ENCODE measurements around the gene NMRAL1. TPM values are rescaled to one million over a fixed set of nuclear protein-coding genes. Genes with fewer than 3 reads are reported as not detected.

NMRAL1 gene
- total and polyA plus RNA-seq, 2 donors (not counting 1 experiment from before 2014, with no cell fraction given), result 48.6 to 68.8 TPM

DNA sequence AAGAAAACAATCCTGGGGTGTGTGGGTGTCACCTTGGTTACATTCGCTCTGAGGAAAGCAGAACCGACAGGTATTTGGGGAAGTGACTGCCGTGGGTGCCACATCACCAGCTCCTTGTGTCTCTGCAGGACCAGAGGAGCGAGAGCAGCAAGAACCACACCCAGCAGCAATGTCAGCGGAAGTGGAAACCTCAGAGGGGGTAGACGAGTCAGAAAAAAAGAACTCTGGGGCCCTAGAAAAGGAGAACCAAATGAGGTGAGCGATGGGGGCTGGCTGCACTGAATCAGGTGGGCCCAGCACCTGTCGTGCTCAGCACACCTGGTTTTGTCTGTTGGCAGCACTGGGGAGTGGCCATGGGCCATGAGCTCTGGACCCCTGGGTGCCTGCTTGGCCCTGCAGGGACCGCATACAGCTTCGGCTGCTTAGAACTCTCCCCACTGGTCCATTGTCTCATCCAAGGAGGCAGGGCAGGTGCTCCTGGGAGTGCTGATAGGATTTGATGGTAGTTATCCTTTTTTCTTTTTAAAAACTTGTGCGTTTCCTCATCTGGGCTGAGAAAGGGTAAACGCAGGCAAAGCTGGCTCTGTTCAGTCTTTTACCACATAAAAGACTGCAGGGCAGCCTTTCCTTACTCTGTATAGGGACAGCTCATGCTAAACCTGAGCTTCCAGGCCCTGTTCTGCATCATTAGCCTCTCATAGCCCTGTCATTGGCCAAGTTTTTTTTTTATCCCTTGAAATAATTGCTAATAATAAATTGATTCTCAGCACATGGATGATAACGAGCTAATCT, 31.1 kb upstream of the NMRAL1 start:
- Histone ChIP-seq H3K36me3 (replicated peaks in 1 of 2; ENCODE audit: control extremely low read depth in 1 of 2, control insufficient read depth in 1 of 2, extremely low read depth in 1 of 2, insufficient read depth in 2 of 2, low read length in 1 of 2) (peaks cover 1 to 34% of the 10 kb centered on the region in 2 experiments), H4K20me1 (ENCODE audit: control insufficient read depth, insufficient read depth, low read length, poor library complexity, severe bottlenecking) (no peaks in the 10 kb centered on the region), H3K9me3 (ENCODE audit: control extremely low read depth in 1 of 3, control insufficient read depth in 2 of 3, insufficient read depth in 1 of 3, low read length in 2 of 3) (no peaks in the 10 kb centered on the region), H3K27ac (ENCODE audit: low read length in 2 of 2) (peak overlapping the region; percentile 96), H3K79me2 (ENCODE audit: control insufficient read depth, insufficient read depth, low read length) (peaks cover 67% of the 10 kb centered on the region), H3K4me1 (ENCODE audit: control insufficient read depth in 2 of 2, insufficient read depth in 2 of 2, low read length in 2 of 2) (peaks cover 37 to 41% of the 10 kb centered on the region in 2 donors), H3K4me2 (replicated peaks; ENCODE audit: low read depth, low read length, poor library complexity, severe bottlenecking) (peak overlapping the region; percentile 66), H3K4me3 (ENCODE audit: control extremely low read depth in 1 of 5, extremely low read depth in 1 of 5, insufficient read depth in 1 of 5, low read depth in 2 of 5, low read length in 4 of 5) (peak overlapping the region in 1 of 5 experiments; percentile 53), H3K9ac (ENCODE audit: low read length) (peak overlapping the region; percentile 62), H2AFZ (ENCODE audit: insufficient read depth, low read depth, low read length, poor library complexity, severe bottlenecking) (no peak overlapping the region), H3K27me3 (replicated peaks in 1 of 4; ENCODE audit: control extremely low read depth in 1 of 4, control insufficient read depth in 3 of 4, insufficient read depth in 4 of 4, low read length in 3 of 4) (no peaks in the 10 kb centered on the region)
- H3K27ac Mint-ChIP-seq, result peak overlapping the region; percentile 98
- H3K4me1 Mint-ChIP-seq, result peaks cover 39% of the 10 kb centered on the region
- DNase-seq (peak; percentile 96), ATAC-seq (ENCODE audit: low read depth) (peak; percentile 93)
- intact Hi-C loops (cut with micrococcal nuclease), result loop anchor here (1.0 kb wide), 11 partner anchors 10 to 263 kb away; partner anchors contain the start of genes ANKS3, CDIP1, CORO7 and DNAAF8
- H3K4me3 Mint-ChIP-seq, result peak overlapping the region; percentile 60
- POLR2A ChIA-PET, result interaction anchor here (0.5 to 2.9 kb wide), 8 partner anchors 9 to 230 kb away, joined by 3 to 19 read pairs (median 6); partner anchors contain the start of genes HMOX2 and NMRAL1
- no peaks in the 10 kb centered on the region for H3K9me3 Mint-ChIP-seq (ENCODE audit: insufficient read depth)
- H3K27me3 Mint-ChIP-seq, result no peaks in the 10 kb centered on the region
- CTCF ChIA-PET, result interaction anchor here (0.8 to 7.3 kb wide), 27 partner anchors 9 to 232 kb away, joined by 3 to 178 read pairs (median 5); partner anchors contain the start of genes C16orf96, CDIP1, HMOX2 and MGRN1
- 7% methylated on average over 9 of the region's 13 CpGs for WGBS (ENCODE audit: insufficient coverage)
- TF ChIP-seq, protein P1, sequence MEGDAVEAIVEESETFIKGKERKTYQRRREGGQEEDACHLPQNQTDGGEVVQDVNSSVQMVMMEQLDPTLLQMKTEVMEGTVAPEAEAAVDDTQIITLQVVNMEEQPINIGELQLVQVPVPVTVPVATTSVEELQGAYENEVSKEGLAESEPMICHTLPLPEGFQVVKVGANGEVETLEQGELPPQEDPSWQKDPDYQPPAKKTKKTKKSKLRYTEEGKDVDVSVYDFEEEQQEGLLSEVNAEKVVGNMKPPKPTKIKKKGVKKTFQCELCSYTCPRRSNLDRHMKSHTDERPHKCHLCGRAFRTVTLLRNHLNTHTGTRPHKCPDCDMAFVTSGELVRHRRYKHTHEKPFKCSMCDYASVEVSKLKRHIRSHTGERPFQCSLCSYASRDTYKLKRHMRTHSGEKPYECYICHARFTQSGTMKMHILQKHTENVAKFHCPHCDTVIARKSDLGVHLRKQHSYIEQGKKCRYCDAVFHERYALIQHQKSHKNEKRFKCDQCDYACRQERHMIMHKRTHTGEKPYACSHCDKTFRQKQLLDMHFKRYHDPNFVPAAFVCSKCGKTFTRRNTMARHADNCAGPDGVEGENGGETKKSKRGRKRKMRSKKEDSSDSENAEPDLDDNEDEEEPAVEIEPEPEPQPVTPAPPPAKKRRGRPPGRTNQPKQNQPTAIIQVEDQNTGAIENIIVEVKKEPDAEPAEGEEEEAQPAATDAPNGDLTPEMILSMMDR (IDR thresholded peaks at IDR 0.05), result no peak
- no peak for TF ChIP-seq EZH2 (IDR thresholded peaks at IDR 0.05; ENCODE audit: borderline replicate concordance, insufficient read depth, low read depth, low read length, poor library complexity, severe bottlenecking)

DNA sequence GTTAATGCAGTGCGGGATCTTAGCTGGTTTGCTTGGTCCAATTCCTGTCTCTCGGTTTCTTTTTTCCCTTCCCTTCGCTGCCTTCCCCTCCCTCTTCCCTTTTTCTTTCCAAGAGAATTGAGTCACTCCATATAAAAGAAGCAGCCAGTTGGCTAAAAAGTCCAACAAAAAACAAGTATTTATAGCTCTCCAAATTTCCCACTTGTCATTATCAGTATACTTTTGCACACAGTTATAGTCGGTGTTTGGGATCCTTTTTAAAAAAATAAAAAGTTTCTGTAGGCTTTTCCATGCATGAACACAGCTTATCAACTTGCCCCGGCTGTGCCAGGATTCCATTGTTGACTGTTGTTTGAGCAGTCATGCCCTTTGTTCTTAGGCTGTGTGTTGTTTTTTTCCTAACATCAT, 26.6 kb upstream of the NMRAL1 start:
- Histone ChIP-seq H3K9me3 (ENCODE audit: control extremely low read depth in 1 of 3, control insufficient read depth in 2 of 3, insufficient read depth in 1 of 3, low read length in 2 of 3) (no peaks in the 10 kb centered on the region), H3K27me3 (replicated peaks in 1 of 4; ENCODE audit: control extremely low read depth in 1 of 4, control insufficient read depth in 3 of 4, insufficient read depth in 4 of 4, low read length in 3 of 4) (no peaks in the 10 kb centered on the region), H3K79me2 (ENCODE audit: control insufficient read depth, insufficient read depth, low read length) (peaks cover 74% of the 10 kb centered on the region), H3K4me1 (ENCODE audit: control insufficient read depth in 2 of 2, insufficient read depth in 2 of 2, low read length in 2 of 2) (peaks cover 29 to 37% of the 10 kb centered on the region in 2 donors), H2AFZ (ENCODE audit: insufficient read depth, low read depth, low read length, poor library complexity, severe bottlenecking) (no peak overlapping the region), H3K4me3 (ENCODE audit: control extremely low read depth in 1 of 5, extremely low read depth in 1 of 5, insufficient read depth in 1 of 5, low read depth in 2 of 5, low read length in 4 of 5) (no peak overlapping the region), H3K4me2 (replicated peaks; ENCODE audit: low read depth, low read length, poor library complexity, severe bottlenecking) (no peak overlapping the region), H3K36me3 (replicated peaks in 1 of 2; ENCODE audit: control extremely low read depth in 1 of 2, control insufficient read depth in 1 of 2, extremely low read depth in 1 of 2, insufficient read depth in 2 of 2, low read length in 1 of 2) (peaks cover 1 to 17% of the 10 kb centered on the region in 2 experiments), H3K27ac (ENCODE audit: low read length in 2 of 2) (no peak overlapping the region), H4K20me1 (ENCODE audit: control insufficient read depth, insufficient read depth, low read length, poor library complexity, severe bottlenecking) (no peaks in the 10 kb centered on the region), H3K9ac (ENCODE audit: low read length) (no peak overlapping the region)
- ATAC-seq (ENCODE audit: low read depth), result no peak
- H3K27ac Mint-ChIP-seq, result no peak overlapping the region
- no peaks in the 10 kb centered on the region for H3K9me3 Mint-ChIP-seq (ENCODE audit: insufficient read depth)
- POLR2A ChIA-PET, result no interaction called here
- H3K4me3 Mint-ChIP-seq, result no peak overlapping the region
- no peaks in the 10 kb centered on the region for H3K27me3 Mint-ChIP-seq
- peaks cover 42% of the 10 kb centered on the region for H3K4me1 Mint-ChIP-seq
- intact Hi-C loops (cut with micrococcal nuclease), result no loop called here
- no peak for DNase-seq
- TF ChIP-seq, protein P1 (IDR thresholded peaks at IDR 0.05), result no peak
- TF ChIP-seq EZH2 (IDR thresholded peaks at IDR 0.05; ENCODE audit: borderline replicate concordance, insufficient read depth, low read depth, low read length, poor library complexity, severe bottlenecking), result no peak
- 96% methylated on average over 3 of the region's 5 CpGs for WGBS (ENCODE audit: insufficient coverage)
- CTCF ChIA-PET, result interaction anchor here (0.8 to 2.8 kb wide), 6 partner anchors 12 to 123 kb away, joined by 3 to 14 read pairs (median 4); partner anchors contain the start of genes HMOX2 and MGRN1

Measured in B cell (primary cell).